ENCODE results near the gene PEX11A. TPM values are rescaled to one million over a fixed set of nuclear protein-coding genes. Genes with fewer than 3 reads are reported as not detected.

Gene PEX11A, protein sequence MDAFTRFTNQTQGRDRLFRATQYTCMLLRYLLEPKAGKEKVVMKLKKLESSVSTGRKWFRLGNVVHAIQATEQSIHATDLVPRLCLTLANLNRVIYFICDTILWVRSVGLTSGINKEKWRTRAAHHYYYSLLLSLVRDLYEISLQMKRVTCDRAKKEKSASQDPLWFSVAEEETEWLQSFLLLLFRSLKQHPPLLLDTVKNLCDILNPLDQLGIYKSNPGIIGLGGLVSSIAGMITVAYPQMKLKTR
- 10.1 TPM for total RNA-seq
- long read RNA-seq, partial matches to known transcripts = 1 of 12 reads
- long read RNA-seq, other reads (novel, unspliced or antisense) = 4 of 12 reads

DNA sequence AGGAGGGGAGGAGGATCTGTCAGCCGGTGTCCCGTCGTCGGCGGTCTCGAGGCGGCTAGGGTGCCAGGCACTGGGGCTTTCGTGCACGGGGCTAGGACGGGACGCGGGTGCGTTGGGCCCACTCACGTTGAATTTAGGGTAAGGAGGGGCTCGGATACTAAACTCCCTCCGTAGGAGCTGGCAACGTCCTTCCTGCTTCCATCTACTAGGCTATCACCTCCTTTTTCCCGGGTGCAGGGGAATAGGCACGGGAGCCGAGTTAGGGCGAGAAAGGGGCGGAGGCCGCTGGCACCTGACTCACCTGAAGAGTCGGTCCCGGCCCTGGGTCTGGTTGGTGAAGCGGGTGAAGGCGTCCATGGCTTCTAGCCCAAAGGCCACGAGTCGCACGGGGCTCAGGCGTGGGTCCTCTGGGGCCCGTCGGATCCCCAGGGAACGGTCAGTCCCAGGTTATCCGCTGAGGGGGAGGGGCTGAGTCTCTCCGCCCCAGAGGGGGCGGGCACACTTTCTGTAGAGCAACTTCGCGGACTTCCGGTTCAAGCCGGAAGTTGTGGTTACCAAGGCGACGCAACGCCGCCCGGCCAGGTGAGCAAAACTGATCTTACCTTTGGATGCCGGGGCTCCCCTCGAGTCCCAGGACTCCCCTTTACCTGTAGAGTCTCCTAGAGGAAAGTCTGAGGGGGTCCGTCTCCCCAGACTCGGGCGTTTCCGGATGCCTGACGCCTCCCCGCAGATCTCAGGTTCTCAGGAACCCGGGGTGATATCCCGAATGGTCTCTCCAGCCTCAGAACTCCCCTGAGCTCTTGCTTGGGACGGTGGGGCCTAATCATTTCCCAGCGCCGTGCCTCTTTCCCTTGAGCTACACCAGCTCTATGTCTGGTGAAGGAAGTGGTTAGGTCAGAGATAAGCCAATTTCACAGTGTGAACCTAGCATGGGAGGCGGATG, at the start of gene PEX11A, which contains the start of gene WDR93:
TSS of gene PEX11A (minus strand) at position 479 of the 943 bp plus-strand sequence. CDS start at position 357, 122 bp downstream.
TSS of gene WDR93 (plus strand) at position 536 of the 943 bp plus-strand sequence. CDS start 10,936 bp downstream, outside the sequence.
- DNase-seq = peak; percentile 92
- peak within 1 kb of the TSS; percentile 96 for H3K4me3 ChIP-seq
- intact Hi-C loops (cut with DNase I) = no loop called here
- peaks cover 6% of the 10 kb centered on the region for H3K36me3 ChIP-seq
- no peaks in the 10 kb centered on the region for H3K27me3 ChIP-seq (ENCODE audit: low read depth)
- H3K4me1 ChIP-seq = peaks cover 12% of the 10 kb centered on the region
- peak within 1 kb of the TSS; percentile 81 for H3K27ac ChIP-seq
- ATAC-seq = peak; percentile 96 to 98
- TF ChIP-seq, protein P1, sequence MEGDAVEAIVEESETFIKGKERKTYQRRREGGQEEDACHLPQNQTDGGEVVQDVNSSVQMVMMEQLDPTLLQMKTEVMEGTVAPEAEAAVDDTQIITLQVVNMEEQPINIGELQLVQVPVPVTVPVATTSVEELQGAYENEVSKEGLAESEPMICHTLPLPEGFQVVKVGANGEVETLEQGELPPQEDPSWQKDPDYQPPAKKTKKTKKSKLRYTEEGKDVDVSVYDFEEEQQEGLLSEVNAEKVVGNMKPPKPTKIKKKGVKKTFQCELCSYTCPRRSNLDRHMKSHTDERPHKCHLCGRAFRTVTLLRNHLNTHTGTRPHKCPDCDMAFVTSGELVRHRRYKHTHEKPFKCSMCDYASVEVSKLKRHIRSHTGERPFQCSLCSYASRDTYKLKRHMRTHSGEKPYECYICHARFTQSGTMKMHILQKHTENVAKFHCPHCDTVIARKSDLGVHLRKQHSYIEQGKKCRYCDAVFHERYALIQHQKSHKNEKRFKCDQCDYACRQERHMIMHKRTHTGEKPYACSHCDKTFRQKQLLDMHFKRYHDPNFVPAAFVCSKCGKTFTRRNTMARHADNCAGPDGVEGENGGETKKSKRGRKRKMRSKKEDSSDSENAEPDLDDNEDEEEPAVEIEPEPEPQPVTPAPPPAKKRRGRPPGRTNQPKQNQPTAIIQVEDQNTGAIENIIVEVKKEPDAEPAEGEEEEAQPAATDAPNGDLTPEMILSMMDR (IDR thresholded peaks at IDR 0.05) = no peak
- H3K9me3 ChIP-seq = no peaks in the 10 kb centered on the region

DNA sequence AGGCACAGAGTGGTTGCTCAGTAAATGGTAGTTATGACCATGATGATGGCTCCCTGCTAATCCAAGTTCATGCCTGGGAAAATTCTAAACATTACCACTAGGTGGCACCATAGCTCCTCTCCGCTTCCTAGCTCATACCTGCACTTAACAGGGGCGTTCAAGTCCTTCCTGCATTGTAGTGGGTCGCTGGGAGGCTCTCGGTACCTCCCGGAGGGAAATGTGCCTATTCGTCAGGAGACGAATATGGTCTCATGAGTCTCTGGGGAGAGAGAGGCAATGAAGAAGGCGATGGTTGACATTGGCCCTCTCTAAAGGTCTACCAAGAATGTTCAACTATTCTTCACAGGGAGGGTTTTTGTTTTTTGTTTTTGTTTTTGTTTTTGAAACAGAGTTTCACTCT, 49.6 kb upstream of the PEX11A start:
- ATAC-seq (peak; percentile 84 to 92), DNase-seq (no peak)
- H3K4me1 ChIP-seq = no peaks in the 10 kb centered on the region
- TF ChIP-seq, protein P1 (IDR thresholded peaks at IDR 0.05) = peak; percentile 91
- H3K27me3 ChIP-seq (ENCODE audit: low read depth) = peaks cover 2% of the 10 kb centered on the region
- no peak overlapping the region for H3K27ac ChIP-seq
- H3K9me3 ChIP-seq = no peaks in the 10 kb centered on the region
- H3K4me3 ChIP-seq = no peak overlapping the region
- intact Hi-C loops (cut with DNase I) = no loop called here
- no peaks in the 10 kb centered on the region for H3K36me3 ChIP-seq

DNA sequence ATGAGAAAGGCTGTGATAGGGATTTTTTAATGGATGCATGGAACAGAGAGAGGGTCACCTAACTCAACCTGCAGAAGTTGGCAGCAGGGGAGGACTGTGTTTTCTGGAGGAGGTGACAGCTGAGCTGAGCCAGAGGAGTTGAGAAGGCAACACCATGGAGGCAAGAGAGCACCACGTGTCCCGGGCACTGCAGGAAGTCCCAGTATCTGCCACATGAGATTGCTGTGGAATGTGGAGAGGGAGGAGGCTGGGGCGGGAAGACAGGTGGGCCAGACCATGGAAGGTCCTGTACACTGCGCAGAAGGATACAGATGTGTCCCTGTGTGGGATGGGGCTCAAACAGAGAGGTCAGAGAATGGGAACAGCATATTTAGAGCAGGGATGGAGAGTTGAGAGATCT, 45.2 kb upstream of the PEX11A start:
- ATAC-seq (no peak), DNase-seq (no peak)
- Histone ChIP-seq H3K4me1 (no peaks in the 10 kb centered on the region), H3K36me3 (no peaks in the 10 kb centered on the region), H3K4me3 (no peak overlapping the region), H3K9me3 (no peaks in the 10 kb centered on the region), H3K27me3 (ENCODE audit: low read depth) (no peaks in the 10 kb centered on the region), H3K27ac (no peak overlapping the region)
- TF ChIP-seq, protein P1 (IDR thresholded peaks at IDR 0.05) = no peak
- intact Hi-C loops (cut with DNase I) = no loop called here

DNA sequence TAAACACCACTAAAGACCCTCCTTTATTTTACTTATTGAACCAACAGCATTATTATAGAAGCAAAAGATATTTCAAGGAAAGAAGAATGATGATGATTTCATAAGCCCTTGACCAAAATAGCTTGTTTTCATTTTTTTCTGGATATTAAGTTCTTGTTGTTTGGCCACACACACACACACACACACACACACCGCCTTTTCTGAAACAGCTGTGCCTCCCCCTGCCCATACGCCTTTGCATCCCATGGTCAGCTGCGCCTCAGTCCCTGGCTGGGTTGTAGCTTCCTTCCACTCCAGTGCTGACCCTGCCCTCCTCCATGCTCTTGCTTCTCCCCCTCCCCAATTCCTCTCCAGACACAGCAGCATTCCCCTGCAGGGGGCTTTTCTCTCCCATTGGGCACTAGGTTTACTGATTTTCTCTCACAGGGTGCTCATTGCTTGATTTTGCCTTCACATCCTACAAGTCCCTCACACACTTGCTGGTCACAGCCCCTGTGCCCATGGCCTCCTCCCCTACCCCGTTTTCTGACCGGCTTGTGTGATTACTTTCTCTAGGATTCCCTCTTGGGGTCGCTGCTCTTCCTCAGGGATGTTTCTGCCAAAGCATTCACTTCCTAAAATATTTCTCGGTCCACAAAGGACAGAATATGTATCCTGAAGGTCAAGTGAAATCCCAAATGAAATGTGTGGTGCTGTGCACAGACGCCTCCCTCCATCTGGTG, 42.1 kb upstream of the PEX11A start:
- DNase-seq = no peak
- ATAC-seq = no peak
- TF ChIP-seq, protein P1 (IDR thresholded peaks at IDR 0.05) = no peak
- Histone ChIP-seq H3K27me3 (ENCODE audit: low read depth) (no peaks in the 10 kb centered on the region), H3K4me1 (no peaks in the 10 kb centered on the region), H3K36me3 (no peaks in the 10 kb centered on the region), H3K4me3 (no peak overlapping the region), H3K27ac (no peak overlapping the region), H3K9me3 (no peaks in the 10 kb centered on the region)
- intact Hi-C loops (cut with DNase I) = no loop called here

DNA sequence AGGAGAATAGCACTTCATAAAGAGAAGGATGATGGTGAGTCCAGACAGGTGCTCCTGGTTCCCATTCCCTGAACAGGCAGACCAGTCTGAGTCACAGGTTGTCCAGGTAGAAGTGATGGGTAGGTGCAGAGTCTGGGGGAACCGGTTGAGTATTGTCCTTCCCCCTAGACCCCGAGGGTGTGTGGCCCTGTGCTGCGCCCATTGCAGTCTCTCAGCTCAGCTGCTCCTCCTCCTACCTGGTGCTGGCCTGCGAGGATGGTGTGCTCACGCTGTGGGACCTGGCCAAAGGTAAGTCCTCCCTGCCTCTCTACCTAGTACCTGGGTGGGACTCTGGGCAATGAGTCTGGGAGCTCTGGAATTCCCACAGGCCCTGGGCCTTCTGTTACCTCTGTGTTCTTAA, 40.7 kb upstream of the PEX11A start:
- no peak for ATAC-seq

More for the DNA sequence above, 40.7 kb upstream of the PEX11A start:
- intact Hi-C loops (cut with DNase I) = no loop called here
- Histone ChIP-seq H3K9me3 (no peaks in the 10 kb centered on the region), H3K36me3 (no peaks in the 10 kb centered on the region), H3K4me3 (no peak overlapping the region), H3K27ac (no peak overlapping the region), H3K27me3 (ENCODE audit: low read depth) (no peaks in the 10 kb centered on the region), H3K4me1 (no peaks in the 10 kb centered on the region)
- DNase-seq = no peak
- TF ChIP-seq, protein P1 (IDR thresholded peaks at IDR 0.05) = no peak

Measured in lower lobe of right lung (tissue), 2 donors.